ENCODE measurements around the gene CSGALNACT2.

- TF ChIP-seq CTCF (IDR thresholded peaks at IDR 0.05; ENCODE audit: insufficient read depth, low read length, poor library complexity, severe bottlenecking) (no peak), EZH2phosphoT487 (conservative IDR thresholded peaks at IDR 0.05; ENCODE audit: low read length) (no peak)
Observed at GRCh38 chr10:43122096-43122495, 16.1 kb upstream of the CSGALNACT2 start.

All from SU-DHL-6 (cell line).